ENCODE measurements around the gene SERPINI2. TPM values are rescaled to one million over a fixed set of nuclear protein-coding genes. Genes with fewer than 3 reads are reported as not detected.

Gene SERPINI2
- polyA plus RNA-seq, 1 experiment: not detected

DNA sequence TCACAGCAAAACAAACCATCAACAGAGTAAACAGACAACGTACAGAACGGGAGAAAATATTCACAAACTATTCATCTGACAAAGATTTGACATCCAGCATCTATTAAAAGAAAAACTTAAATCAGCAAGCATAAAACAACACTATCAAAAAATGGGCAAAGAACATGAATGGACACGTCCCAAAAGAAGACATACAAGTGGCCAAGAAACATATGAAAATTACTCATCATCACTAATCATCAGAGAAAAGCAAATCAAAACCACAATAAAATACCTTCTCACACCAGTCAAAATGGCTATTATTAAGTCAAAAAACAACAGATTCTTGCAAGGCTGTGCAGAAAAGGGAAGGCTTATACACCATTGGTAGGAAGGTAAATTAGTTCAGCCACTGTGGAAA, 13.7 kb upstream of the SERPINI2 start:
- CTCF ChIA-PET: no interaction called here
- H3K4me3 ChIP-seq (ENCODE audit: low read depth, low read length): no peak overlapping the region
- no peak for DNase-seq (ENCODE audit: low read depth)
- POLR2A ChIA-PET: no interaction called here
- H3K27me3 ChIP-seq (ENCODE audit: control insufficient read depth, insufficient read depth, low read length): no peaks in the 10 kb centered on the region
- TF ChIP-seq, protein P1, sequence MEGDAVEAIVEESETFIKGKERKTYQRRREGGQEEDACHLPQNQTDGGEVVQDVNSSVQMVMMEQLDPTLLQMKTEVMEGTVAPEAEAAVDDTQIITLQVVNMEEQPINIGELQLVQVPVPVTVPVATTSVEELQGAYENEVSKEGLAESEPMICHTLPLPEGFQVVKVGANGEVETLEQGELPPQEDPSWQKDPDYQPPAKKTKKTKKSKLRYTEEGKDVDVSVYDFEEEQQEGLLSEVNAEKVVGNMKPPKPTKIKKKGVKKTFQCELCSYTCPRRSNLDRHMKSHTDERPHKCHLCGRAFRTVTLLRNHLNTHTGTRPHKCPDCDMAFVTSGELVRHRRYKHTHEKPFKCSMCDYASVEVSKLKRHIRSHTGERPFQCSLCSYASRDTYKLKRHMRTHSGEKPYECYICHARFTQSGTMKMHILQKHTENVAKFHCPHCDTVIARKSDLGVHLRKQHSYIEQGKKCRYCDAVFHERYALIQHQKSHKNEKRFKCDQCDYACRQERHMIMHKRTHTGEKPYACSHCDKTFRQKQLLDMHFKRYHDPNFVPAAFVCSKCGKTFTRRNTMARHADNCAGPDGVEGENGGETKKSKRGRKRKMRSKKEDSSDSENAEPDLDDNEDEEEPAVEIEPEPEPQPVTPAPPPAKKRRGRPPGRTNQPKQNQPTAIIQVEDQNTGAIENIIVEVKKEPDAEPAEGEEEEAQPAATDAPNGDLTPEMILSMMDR (IDR thresholded peaks at IDR 0.05; ENCODE audit: insufficient read depth, low read depth, low read length): no peak
- no peaks in the 10 kb centered on the region for H3K36me3 ChIP-seq (ENCODE audit: control insufficient read depth, insufficient read depth, low read length)

DNA sequence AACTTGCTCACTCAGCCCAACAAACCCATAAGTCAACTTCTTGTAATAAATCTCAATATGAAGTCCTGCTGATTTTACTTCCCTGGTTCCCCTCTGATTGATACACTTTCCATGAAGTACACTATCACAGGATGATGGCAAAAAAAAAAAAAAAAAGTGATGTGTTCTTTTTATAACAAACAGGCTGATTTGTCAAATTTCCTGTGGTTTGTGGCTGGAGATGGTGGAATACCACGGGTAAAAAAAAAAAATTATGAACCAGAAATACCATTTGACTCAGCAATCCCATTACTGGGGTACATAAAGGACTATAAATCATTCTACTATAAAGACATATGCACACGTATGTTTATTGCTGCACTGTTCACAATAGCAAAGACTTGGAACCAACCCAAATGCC, 10.7 kb upstream of the SERPINI2 start:
- Histone ChIP-seq H3K4me3 (ENCODE audit: low read depth, low read length) (no peak overlapping the region), H3K27me3 (ENCODE audit: control insufficient read depth, insufficient read depth, low read length) (no peaks in the 10 kb centered on the region), H3K36me3 (ENCODE audit: control insufficient read depth, insufficient read depth, low read length) (no peaks in the 10 kb centered on the region)
- ChIA-PET CTCF (no interaction called here), POLR2A (no interaction called here)
- TF ChIP-seq, protein P1 (IDR thresholded peaks at IDR 0.05; ENCODE audit: insufficient read depth, low read depth, low read length): no peak
- DNase-seq (ENCODE audit: low read depth): no peak

DNA sequence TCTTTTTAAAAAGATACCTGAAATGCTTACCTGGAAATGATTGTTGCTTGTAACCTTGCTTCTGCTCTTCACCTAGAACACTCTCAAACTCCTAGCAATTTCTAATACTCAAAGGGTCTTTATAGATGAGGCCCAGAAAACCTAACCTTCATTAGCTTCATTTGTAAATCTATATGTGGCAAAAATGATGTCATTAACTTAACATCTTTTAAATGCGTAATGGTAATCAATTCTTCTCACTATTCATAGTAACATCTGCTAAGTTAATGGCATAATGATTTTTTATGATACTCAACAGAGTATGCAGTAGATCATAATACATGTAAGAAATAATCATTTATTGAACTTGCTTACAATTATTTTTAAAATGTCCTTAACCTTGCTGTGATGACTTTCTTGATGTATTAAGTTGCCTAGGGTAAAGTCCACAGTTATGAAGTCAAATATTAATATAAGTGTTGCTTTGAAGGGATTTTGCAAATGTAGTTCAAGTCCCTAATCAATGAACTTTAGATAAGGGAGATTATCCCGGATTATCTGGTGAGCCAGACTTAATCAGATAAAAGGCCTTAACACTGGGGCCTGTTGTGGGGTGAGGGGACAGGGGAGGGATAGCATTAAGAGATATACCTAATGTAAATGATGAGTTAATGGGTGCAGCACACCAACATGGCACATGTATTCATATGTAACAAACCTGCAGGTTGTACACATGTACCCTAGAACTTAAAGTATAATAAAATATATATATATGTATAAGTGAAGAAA, 10.1 kb upstream of the SERPINI2 start:
- no peaks in the 10 kb centered on the region for H3K36me3 ChIP-seq (ENCODE audit: control insufficient read depth, insufficient read depth, low read length)
- CTCF ChIA-PET: no interaction called here
- TF ChIP-seq, protein P1 (IDR thresholded peaks at IDR 0.05; ENCODE audit: insufficient read depth, low read depth, low read length): no peak
- H3K4me3 ChIP-seq (ENCODE audit: low read depth, low read length): no peak overlapping the region
- no peaks in the 10 kb centered on the region for H3K27me3 ChIP-seq (ENCODE audit: control insufficient read depth, insufficient read depth, low read length)
- no peak for DNase-seq (ENCODE audit: low read depth)
- POLR2A ChIA-PET: no interaction called here

DNA sequence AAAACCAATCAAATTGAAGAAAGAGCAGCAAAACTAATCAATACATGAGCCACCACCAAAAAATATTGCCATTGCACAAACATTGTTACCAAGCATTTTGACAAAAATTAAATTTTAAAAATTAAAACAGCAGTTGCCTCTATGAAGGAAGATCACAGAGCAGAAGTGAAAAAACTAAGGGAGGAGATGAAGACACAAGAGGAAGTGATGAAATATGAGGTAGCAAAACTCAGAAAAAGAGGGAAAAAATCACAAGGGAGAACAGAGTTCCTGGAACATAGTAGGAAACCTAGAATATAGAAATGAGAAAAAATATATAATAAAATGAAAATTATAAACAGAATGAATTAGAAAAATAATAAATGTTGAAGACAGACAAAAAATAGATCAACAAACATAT, 7.3 kb upstream of the SERPINI2 start:
- CTCF ChIA-PET: no interaction called here

DNA sequence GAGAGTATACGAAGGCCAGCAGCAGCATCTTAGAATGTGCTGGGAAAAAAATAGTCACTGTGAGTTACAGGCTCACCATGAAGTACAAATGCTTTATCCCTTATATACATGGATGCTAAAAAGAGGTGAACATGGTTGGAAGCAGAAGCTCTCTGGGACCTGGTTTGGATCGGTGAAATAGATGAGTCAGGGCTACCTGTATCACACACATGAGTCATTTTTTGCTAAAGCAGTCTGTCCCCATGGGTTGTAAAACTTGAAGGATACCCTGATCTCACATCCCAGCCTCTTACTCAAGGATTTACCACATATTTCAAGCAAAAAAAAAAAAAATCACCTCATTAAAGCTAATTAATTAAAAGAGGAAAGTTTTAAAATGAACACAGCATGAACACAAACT, 6.9 kb upstream of the SERPINI2 start:
- DNase-seq (ENCODE audit: low read depth): no peak
- Histone ChIP-seq H3K4me3 (ENCODE audit: low read depth, low read length) (no peak overlapping the region), H3K36me3 (ENCODE audit: control insufficient read depth, insufficient read depth, low read length) (no peaks in the 10 kb centered on the region), H3K27me3 (ENCODE audit: control insufficient read depth, insufficient read depth, low read length) (no peaks in the 10 kb centered on the region)
- CTCF ChIA-PET: no interaction called here
- TF ChIP-seq, protein P1 (IDR thresholded peaks at IDR 0.05; ENCODE audit: insufficient read depth, low read depth, low read length): no peak
- POLR2A ChIA-PET: no interaction called here

More for the DNA sequence above, 7.3 kb upstream of the SERPINI2 start:
- Histone ChIP-seq H3K27me3 (ENCODE audit: control insufficient read depth, insufficient read depth, low read length) (no peaks in the 10 kb centered on the region), H3K36me3 (ENCODE audit: control insufficient read depth, insufficient read depth, low read length) (no peaks in the 10 kb centered on the region), H3K4me3 (ENCODE audit: low read depth, low read length) (no peak overlapping the region)
- POLR2A ChIA-PET: no interaction called here
- TF ChIP-seq, protein P1 (IDR thresholded peaks at IDR 0.05; ENCODE audit: insufficient read depth, low read depth, low read length): no peak
- no peak for DNase-seq (ENCODE audit: low read depth)

Measured in BJ (cell line).